ENCODE data around the gene HSD17B7. TPM values are rescaled to one million over a fixed set of nuclear protein-coding genes. Genes with fewer than 3 reads are reported as not detected.

The HSD17B7 gene
- total and polyA plus RNA-seq, 2 of the 8 experiments (the other 6 are each of a cell fraction or from before 2014, with no cell fraction given): 31.0 to 37.8 TPM

DNA sequence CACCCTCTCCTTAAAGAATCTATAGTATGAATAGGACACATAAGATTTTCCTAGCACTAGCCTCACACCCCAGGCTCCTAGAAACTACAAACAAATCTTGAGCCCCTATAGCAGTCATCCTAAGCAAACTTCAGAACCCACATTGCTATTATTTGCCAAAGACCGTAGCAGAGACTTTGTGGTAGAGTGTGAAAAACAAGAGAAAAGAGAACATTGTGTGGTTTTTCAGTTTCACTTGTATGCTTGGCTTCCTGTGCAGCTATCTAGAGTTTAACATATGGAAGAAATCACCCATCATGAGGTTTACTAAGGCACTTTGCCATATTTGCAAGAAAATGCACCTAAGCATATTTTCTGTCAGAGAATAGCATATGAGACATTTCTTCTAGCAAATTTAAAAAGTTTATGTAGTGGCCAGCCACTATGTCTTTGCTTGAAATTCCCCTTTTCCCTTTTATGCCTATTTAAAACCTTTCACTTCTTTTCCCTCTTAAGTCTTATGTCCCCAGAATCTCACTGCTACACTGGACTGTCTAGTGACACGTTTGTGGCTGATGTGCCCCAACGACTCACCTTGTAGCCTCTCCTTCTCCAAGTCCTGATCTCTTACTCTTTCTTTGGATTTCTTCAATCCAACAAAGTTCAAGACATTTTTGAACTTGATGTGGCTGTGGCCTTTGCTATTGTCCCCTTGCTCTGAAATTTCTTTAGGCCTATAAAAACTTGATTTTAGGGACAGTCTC lies 44.8 kb downstream of the HSD17B7 start:
- no peak overlapping the region for H3K9ac ChIP-seq (replicated peaks in 1 of 4; ENCODE audit: extremely low read depth in 1 of 4, low read depth in 3 of 4, low read length in 3 of 4)
- ChIA-PET CTCF (ENCODE audit: partially characterized antibody) (interaction anchor here (1.0 kb wide), 1 partner anchor 11 kb away, joined by 5 read pairs; no protein-coding TSS in a partner anchor), POLR2A (ENCODE audit: partially characterized antibody) (no interaction called here)
- 0 out of 7 replicates have a peak, but pooled peaks cover 0 to 2% (median 0%) of the 10 kb centered on the region in 4 experiments for H3K4me1 ChIP-seq (replicated peaks in 1 of 4; ENCODE audit: control insufficient read depth in 3 of 4, insufficient read depth in 4 of 4, low read length in 3 of 4)
- no peak overlapping the region for H3K18ac ChIP-seq (ENCODE audit: extremely low read depth, low read length)
- no peaks in the 10 kb centered on the region for H3K79me1 ChIP-seq (ENCODE audit: low read depth, low read length)
- H2BK5ac ChIP-seq (ENCODE audit: low read depth, low read length): no peak overlapping the region
- no peak overlapping the region for H2BK120ac ChIP-seq (replicated peaks; ENCODE audit: low read depth, low read length)
- H2AFZ ChIP-seq (ENCODE audit: low read length): no peak overlapping the region
- H4K20me1 ChIP-seq (replicated peaks in 1 of 2; ENCODE audit: control insufficient read depth in 1 of 2, insufficient read depth in 2 of 2, low read length in 2 of 2): no peaks in the 10 kb centered on the region
- H3K4ac ChIP-seq (replicated peaks; ENCODE audit: insufficient read length, low read depth, low read length): no peak overlapping the region
- no peaks in the 10 kb centered on the region for H3K23me2 ChIP-seq (ENCODE audit: low read depth, low read length)
- H2BK20ac ChIP-seq (ENCODE audit: low read length): no peak overlapping the region
- H3K36me3 ChIP-seq (ENCODE audit: control insufficient read depth in 2 of 4, insufficient read depth in 4 of 4, low read length in 3 of 4): no peaks in the 10 kb centered on the region
- H3K27ac ChIP-seq (ENCODE audit: low read depth, low read length): no peak overlapping the region
- H2BK12ac ChIP-seq (ENCODE audit: low read depth, low read length): no peak overlapping the region
- no peak overlapping the region for H3K23ac ChIP-seq (ENCODE audit: insufficient read length)
- H3K9me3 ChIP-seq (ENCODE audit: insufficient read depth in 2 of 2, low read depth in 1 of 2, low read length in 1 of 2): peaks cover 9 to 13% of the 10 kb centered on the region in 2 experiments; a peak in 2 of 4 replicates
- H3K79me2 ChIP-seq (ENCODE audit: control insufficient read depth in 1 of 2, insufficient read depth in 2 of 2, low read length in 2 of 2): no peaks in the 10 kb centered on the region
- H4K8ac ChIP-seq (ENCODE audit: extremely low read depth, insufficient read depth, low read length): no peak overlapping the region
- H3K27me3 ChIP-seq (replicated peaks in 1 of 4; ENCODE audit: control insufficient read depth in 3 of 4, extremely low read depth in 1 of 4, insufficient read depth in 3 of 4, low read length in 3 of 4): no peaks in the 10 kb centered on the region
- no peak overlapping the region for H2AK5ac ChIP-seq (ENCODE audit: low read depth, low read length)
- no peak overlapping the region for H3K4me3 ChIP-seq (ENCODE audit: extremely low read depth in 1 of 4, insufficient read depth in 2 of 4, low read depth in 3 of 4, low read length in 4 of 4)
- no peak for DNase-seq (ENCODE audit: low read depth in 1 of 2, low spot score in 2 of 2)
- H4K5ac ChIP-seq (ENCODE audit: insufficient read length, low read depth, low read length): no peak overlapping the region
- TF ChIP-seq SP1 (IDR thresholded peaks at IDR 0.05; ENCODE audit: low read depth, low read length) (no peak), RFX5 (IDR thresholded peaks at IDR 0.05; ENCODE audit: borderline replicate concordance, low read depth, low read length) (no peak), CHD1 (IDR thresholded peaks at IDR 0.05; ENCODE audit: low read depth, low read length) (no peak), CREB1 (IDR thresholded peaks at IDR 0.05) (no peak), KDM4A (IDR thresholded peaks at IDR 0.05; ENCODE audit: low read depth, low read length, severe bottlenecking) (no peak), YY1 (IDR thresholded peaks at IDR 0.05; ENCODE audit: low read depth, low read length) (no peak), RNF2 (IDR thresholded peaks at IDR 0.05; ENCODE audit: borderline replicate concordance, low read depth, low read length, missing control alignments, poor library complexity, severe bottlenecking) (no peak), SIN3A (conservative IDR thresholded peaks at IDR 0.05 in 1 of 2, IDR thresholded peaks at IDR 0.05 in 1 of 2; ENCODE audit: low read depth in 1 of 2, low read length in 2 of 2) (no peak)
- TF ChIP-seq, protein P1, sequence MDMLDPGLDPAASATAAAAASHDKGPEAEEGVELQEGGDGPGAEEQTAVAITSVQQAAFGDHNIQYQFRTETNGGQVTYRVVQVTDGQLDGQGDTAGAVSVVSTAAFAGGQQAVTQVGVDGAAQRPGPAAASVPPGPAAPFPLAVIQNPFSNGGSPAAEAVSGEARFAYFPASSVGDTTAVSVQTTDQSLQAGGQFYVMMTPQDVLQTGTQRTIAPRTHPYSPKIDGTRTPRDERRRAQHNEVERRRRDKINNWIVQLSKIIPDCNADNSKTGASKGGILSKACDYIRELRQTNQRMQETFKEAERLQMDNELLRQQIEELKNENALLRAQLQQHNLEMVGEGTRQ (IDR thresholded peaks at IDR 0.05; ENCODE audit: low read length): no peak
- H4K91ac ChIP-seq (replicated peaks; ENCODE audit: insufficient read length, low read length): no peak overlapping the region
- H3K14ac ChIP-seq (ENCODE audit: insufficient read length): no peak overlapping the region
- H3K56ac ChIP-seq (replicated peaks; ENCODE audit: insufficient read length, low read depth, low read length): no peak overlapping the region
- no peak overlapping the region for H3K4me2 ChIP-seq (ENCODE audit: insufficient read depth in 1 of 2, low read depth in 2 of 2, low read length in 2 of 2)
- H2BK15ac ChIP-seq (ENCODE audit: low read length): no peak overlapping the region
- FAIRE-seq: no peak
- 86% methylated on average over 3 of the region's 3 CpGs; no CpG with 5 or more reads in 1 of the 2 experiments for WGBS, 2 experiments (ENCODE audit: extremely low coverage in 1 of 2, insufficient coverage in 1 of 2, insufficient read length in 1 of 2, insufficient replicate concordance in 2 of 2, low coverage in 1 of 2, low lambda C conversion rate in 2 of 2, missing lambda C conversion rate in 1 of 2)
